BJ (cell line): ENCODE results near the gene EGLN1. TPM values are rescaled to one million over a fixed set of nuclear protein-coding genes. Genes with fewer than 3 reads are reported as not detected.

ENCODE experiments used
- CTCF ChIA-PET: fragments of 350-600 bp; formaldehyde crosslinking; extraction: SDS; loops from one replicate; lab custom pipeline; 2021; ENCODE audit warnings: antibody characterized with exemption, inconsistent platforms; lab: Yijun Ruan, JAX
- POLR2A ChIA-PET: fragments of 300-600 bp; sonication (Branson Sonifier 250); formaldehyde crosslinking; extraction: SDS; loops from one replicate; lab custom pipeline; 2021; ENCODE audit warnings: antibody characterized with exemption; lab: Charles Lee
- DNase-seq: peaks from one replicate; pipeline ENCODE4 v3.0.0-alpha.2; 2011; ENCODE audit warnings: low read depth
- H3K27me3 ChIP-seq: 2 replicates; pipeline ENCODE4 v1.6.0; 2011; ENCODE audit warnings: low read length; ENCODE audit not compliant: control insufficient read depth, insufficient read depth
- H3K36me3 ChIP-seq: 2 replicates; pipeline ENCODE4 v1.5.1; 2011; ENCODE audit warnings: low read length; ENCODE audit not compliant: control insufficient read depth, insufficient read depth
- H3K4me3 ChIP-seq: 2 replicates; pipeline ENCODE4 v1.5.1; 2011; ENCODE audit warnings: low read depth, mild to moderate bottlenecking, control low read depth, low read length
- CTCF ChIP-seq: IDR thresholded peaks from 2 replicates; pipeline ENCODE4 v1.5.1; 2011; ENCODE audit warnings: low read depth, mild to moderate bottlenecking, control low read depth, inconsistent platforms, low read length, moderate library complexity; ENCODE audit not compliant: insufficient read depth
- polyA plus RNA-seq: library from polyadenylated mRNA; depleted of rRNA; stranded (reverse); fragments of >200 nt; gene quantifications from 2 replicates; pipeline ENCODE4 v1.2.3, GENCODE V29; 2011

Gene EGLN1
- polyA plus RNA-seq, 1 experiment: 17.5 TPM

- Histone ChIP-seq H3K36me3 (no peaks in the 10 kb centered on the region), H3K27me3 (no peaks in the 10 kb centered on the region), H3K4me3 (no peak overlapping the region; the same call in 1 of the 2 replicates)
- no peak for DNase-seq
- CTCF ChIA-PET: interaction anchor here (1.0 kb wide), 1 partner anchor 58 kb away, joined by 3 read pairs; no protein-coding TSS in a partner anchor
- TF ChIP-seq CTCF: no peak
- POLR2A ChIA-PET: no interaction called here
These were observed 4.6 kb downstream of the EGLN1 start for GRCh38 chr1:231417513-231417912.

GRCh38 chr1:231416901-231417300 is 5.2 kb downstream of the EGLN1 start:
- no peak for DNase-seq
- CTCF ChIA-PET: interaction anchor here (1.0 kb wide), 1 partner anchor 58 kb away, joined by 3 read pairs; no protein-coding TSS in a partner anchor
- Histone ChIP-seq H3K27me3 (no peaks in the 10 kb centered on the region), H3K36me3 (no peaks in the 10 kb centered on the region), H3K4me3 (no peak overlapping the region)
- POLR2A ChIA-PET: no interaction called here
- TF ChIP-seq CTCF: no peak

- H3K36me3 ChIP-seq: 0 out of 2 replicates have a peak, but pooled peaks cover 1% of the 10 kb centered on the region
- no peak for TF ChIP-seq CTCF
- DNase-seq: no peak
- no peaks in the 10 kb centered on the region for H3K27me3 ChIP-seq
- POLR2A ChIA-PET: no interaction called here
- CTCF ChIA-PET: interaction anchor here (0.6 to 0.7 kb wide), 2 partner anchors 13 to 74 kb away, joined by 3 read pairs; no protein-coding TSS in a partner anchor
- H3K4me3 ChIP-seq: no peak overlapping the region
These were observed 7.0 kb downstream of the EGLN1 start for GRCh38 chr1:231415018-231415583.

- no peak for DNase-seq
- ChIA-PET POLR2A (no interaction called here), CTCF (interaction anchor here (0.8 kb wide), 1 partner anchor 33 kb away, joined by 4 read pairs; no protein-coding TSS in a partner anchor)
- Histone ChIP-seq H3K4me3 (no peak overlapping the region), H3K27me3 (no peaks in the 10 kb centered on the region), H3K36me3 (0 out of 2 replicates have a peak, but pooled peaks cover 1% of the 10 kb centered on the region)
- no peak for TF ChIP-seq CTCF
These were observed 7.6 kb downstream of the EGLN1 start for GRCh38 chr1:231414260-231415016.

- no peak for TF ChIP-seq CTCF
- ChIA-PET CTCF (interaction anchor here (0.8 kb wide), 1 partner anchor 33 kb away, joined by 4 read pairs; no protein-coding TSS in a partner anchor), POLR2A (no interaction called here)
- Histone ChIP-seq H3K36me3 (0 out of 2 replicates have a peak, but pooled peaks cover 1% of the 10 kb centered on the region), H3K4me3 (no peak overlapping the region), H3K27me3 (no peaks in the 10 kb centered on the region)
- DNase-seq: no peak
These were observed 8.4 kb downstream of the EGLN1 start for GRCh38 chr1:231413749-231414082.
